Mesenchymal stem cell (in vitro differentiated cells and primary cell): Measurements from ENCODE around the gene PTPRD.

Source experiments
- DNase-seq: peaks from one replicate; pipeline ENCODE4 v3.0.0-alpha.2; 2013
- H2AFZ ChIP-seq: one replicate; pipeline ENCODE4 v1.6.1; 2013; ENCODE audit warnings: low read depth, mild to moderate bottlenecking, control low read depth, inconsistent platforms, low read length, moderate library complexity
- H2AK5ac ChIP-seq: 2 replicates; pipeline ENCODE4 v1.6.1; 2013; ENCODE audit warnings: low read length, moderate library complexity, mild to moderate bottlenecking, inconsistent platforms; ENCODE audit not compliant: severe bottlenecking
- H2BK120ac ChIP-seq: one replicate; pipeline ENCODE4 v1.6.1; 2013; ENCODE audit warnings: low read depth, mild to moderate bottlenecking, inconsistent platforms, low read length, moderate library complexity
- H2BK12ac ChIP-seq, 2 experiments: one replicate each; pipeline ENCODE4 v1.6.1; 2013; ENCODE audit warnings: inconsistent platforms in 2 of 2, low read length in 2 of 2, mild to moderate bottlenecking in 2 of 2, moderate library complexity in 2 of 2, control low read depth in 1 of 2
- H2BK15ac ChIP-seq: one replicate; pipeline ENCODE4 v1.6.1; 2013; ENCODE audit warnings: mild to moderate bottlenecking, low read depth, inconsistent platforms; ENCODE audit not compliant: poor library complexity, severe bottlenecking
- H2BK5ac ChIP-seq: 2 replicates; pipeline ENCODE4 v1.6.1; 2013; ENCODE audit warnings: low read depth, mild to moderate bottlenecking, low read length, control low read depth, inconsistent platforms; ENCODE audit not compliant: poor library complexity, severe bottlenecking
- H3K14ac ChIP-seq, 2 experiments: one replicate each; pipeline ENCODE4 v1.6.1; 2013; ENCODE audit warnings: inconsistent platforms in 2 of 2, low read length in 2 of 2, control low read depth in 1 of 2, mild to moderate bottlenecking in 1 of 2, moderate library complexity in 1 of 2
- H3K18ac ChIP-seq, 2 experiments: one replicate each; pipeline ENCODE4 v1.6.1; 2013; ENCODE audit warnings: inconsistent platforms in 2 of 2, low read length in 2 of 2, control low read depth in 1 of 2, low read depth in 1 of 2, mild to moderate bottlenecking in 1 of 2
- H3K23ac ChIP-seq, 2 experiments: one replicate each; pipeline ENCODE4 v1.6.1; 2013; ENCODE audit warnings: inconsistent platforms in 2 of 2, low read length in 2 of 2, mild to moderate bottlenecking in 2 of 2, moderate library complexity in 2 of 2, control low read depth in 1 of 2
- H3K27ac ChIP-seq: 2 replicates; pipeline ENCODE4 v1.5.1; 2013; ENCODE audit warnings: mild to moderate bottlenecking, moderate library complexity, low read length, control low read depth, inconsistent platforms; ENCODE audit not compliant: poor library complexity, severe bottlenecking
- H3K27me3 ChIP-seq, 2 experiments: 2 replicates each; pipeline versions ENCODE4 v1.6.1 to v1.7.0; 2013; ENCODE audit warnings: low read length in 2 of 2, mild to moderate bottlenecking in 2 of 2, moderate library complexity in 2 of 2, control low read depth in 1 of 2, inconsistent platforms in 1 of 2; ENCODE audit not compliant: control insufficient read depth in 1 of 2, insufficient read depth in 1 of 2
- H3K36me3 ChIP-seq, 2 experiments: 2 replicates each; pipeline versions ENCODE4 v1.6.1 to v1.7.0; 2013; ENCODE audit warnings: low read length in 2 of 2, control low read depth in 1 of 2, inconsistent platforms in 1 of 2, low read depth in 1 of 2, mild to moderate bottlenecking in 1 of 2; ENCODE audit not compliant: insufficient read depth in 2 of 2, control insufficient read depth in 1 of 2
- H3K4ac ChIP-seq, 2 experiments: one replicate each; pipeline ENCODE4 v1.6.1; 2013; ENCODE audit warnings: inconsistent platforms in 2 of 2, low read length in 2 of 2, mild to moderate bottlenecking in 2 of 2, moderate library complexity in 2 of 2, control low read depth in 1 of 2, low read depth in 1 of 2
- H3K4me1 ChIP-seq: 2 replicates; pipeline ENCODE4 v1.6.1; 2013; ENCODE audit warnings: low read depth, low read length, control low read depth; ENCODE audit not compliant: control insufficient read depth, insufficient read depth
- H3K4me2 ChIP-seq: 2 replicates; pipeline ENCODE4 v1.6.1; 2013; ENCODE audit warnings: low read length, mild to moderate bottlenecking, inconsistent platforms; ENCODE audit not compliant: poor library complexity, severe bottlenecking
- H3K4me3 ChIP-seq, 2 experiments: 2 replicates each; pipeline versions ENCODE4 v1.5.1 to v1.7.0; 2013; ENCODE audit warnings: low read length in 2 of 2, mild to moderate bottlenecking in 2 of 2, control low read depth in 1 of 2, low read depth in 1 of 2; ENCODE audit not compliant: insufficient read depth in 1 of 2
- H3K79me1 ChIP-seq: replicated peaks from 2 replicates; pipeline ENCODE4 v1.6.1; 2013; ENCODE audit warnings: mild to moderate bottlenecking, control low read depth, low read length, inconsistent platforms; ENCODE audit not compliant: poor library complexity, severe bottlenecking
- H3K9ac ChIP-seq: 2 replicates; pipeline ENCODE4 v1.7.0; 2013; ENCODE audit warnings: mild to moderate bottlenecking, low read length, moderate library complexity
- H3K9me3 ChIP-seq: 2 replicates; pipeline ENCODE4 v1.7.0; 2013; ENCODE audit warnings: mild to moderate bottlenecking, low read length; ENCODE audit not compliant: control insufficient read depth
- H4K8ac ChIP-seq: one replicate; pipeline ENCODE4 v1.6.1; 2013; ENCODE audit warnings: inconsistent platforms, mild to moderate bottlenecking, low read length, moderate library complexity
- H4K91ac ChIP-seq: one replicate; pipeline ENCODE4 v1.6.1; 2013; ENCODE audit warnings: mild to moderate bottlenecking, low read length, inconsistent platforms
- WGBS: methylation state at CpG from one replicate; pipeline ENCODE4 v1.1.7; 2013; ENCODE audit warnings: mixed read lengths; 5-methylcytosine and 5-hydroxymethylcytosine counted together

PTPRD gene

GRCh38 chr9:10204276-10204675 lies 408.5 kb downstream of the PTPRD start:
- DNase-seq, result no peak
- H3K23ac ChIP-seq, result no peak overlapping the region
- no peak overlapping the region for H2AK5ac ChIP-seq
- no peak overlapping the region for H2BK12ac ChIP-seq
- H3K9ac ChIP-seq, result no peak overlapping the region
- no peak overlapping the region for H3K4me3 ChIP-seq
- no peak overlapping the region for H2BK15ac ChIP-seq
- no peak overlapping the region for H4K8ac ChIP-seq
- H2BK5ac ChIP-seq, result no peak overlapping the region
- no peak overlapping the region for H3K4me2 ChIP-seq
- no peak overlapping the region for H4K91ac ChIP-seq
- H3K27me3 ChIP-seq, result no peaks in the 10 kb centered on the region
- no peaks in the 10 kb centered on the region for H3K4me1 ChIP-seq
- H3K9me3 ChIP-seq, result no peaks in the 10 kb centered on the region
- H3K79me1 ChIP-seq, result no peaks in the 10 kb centered on the region
- H3K18ac ChIP-seq, result no peak overlapping the region
- H3K4ac ChIP-seq, result no peak overlapping the region
- H3K36me3 ChIP-seq, result no peaks in the 10 kb centered on the region
- no peak overlapping the region for H3K14ac ChIP-seq
- H2AFZ ChIP-seq, result no peak overlapping the region
- H2BK120ac ChIP-seq, result no peak overlapping the region
- WGBS, result 100% methylated on average over 1 of the region's 1 CpG
- no peak overlapping the region for H3K27ac ChIP-seq

- no peak overlapping the region for H2BK12ac ChIP-seq
- no peak overlapping the region for H3K18ac ChIP-seq
- H2AK5ac ChIP-seq, result no peak overlapping the region
- no peaks in the 10 kb centered on the region for H3K4me1 ChIP-seq
- 90% methylated on average over 1 of the region's 1 CpG for WGBS
- no peak overlapping the region for H2BK5ac ChIP-seq
- no peaks in the 10 kb centered on the region for H3K9me3 ChIP-seq
- H4K8ac ChIP-seq, result no peak overlapping the region
- H4K91ac ChIP-seq, result no peak overlapping the region
- H2AFZ ChIP-seq, result no peak overlapping the region
- no peaks in the 10 kb centered on the region for H3K79me1 ChIP-seq
- H3K27me3 ChIP-seq, result no peaks in the 10 kb centered on the region
- H3K4me3 ChIP-seq, result no peak overlapping the region
- H3K4me2 ChIP-seq, result no peak overlapping the region
- no peak overlapping the region for H3K9ac ChIP-seq
- no peak for DNase-seq
- no peak overlapping the region for H2BK120ac ChIP-seq
- H3K4ac ChIP-seq, result no peak overlapping the region
- H3K27ac ChIP-seq, result no peak overlapping the region
- H3K14ac ChIP-seq, result no peak overlapping the region
- H2BK15ac ChIP-seq, result no peak overlapping the region
- H3K23ac ChIP-seq, result no peak overlapping the region
- H3K36me3 ChIP-seq, result no peaks in the 10 kb centered on the region
Measured at GRCh38 chr9:10173561-10173960, 439.2 kb downstream of the PTPRD start.

- H3K4me1 ChIP-seq, result no peaks in the 10 kb centered on the region
- no peaks in the 10 kb centered on the region for H3K9me3 ChIP-seq
- no peak overlapping the region for H3K14ac ChIP-seq
- H3K23ac ChIP-seq, result no peak overlapping the region
- no peak overlapping the region for H2AK5ac ChIP-seq
- no peak overlapping the region for H4K91ac ChIP-seq
- H3K4me2 ChIP-seq, result no peak overlapping the region
- H3K4me3 ChIP-seq, result no peak overlapping the region
- H3K27me3 ChIP-seq, result no peaks in the 10 kb centered on the region
- no peak overlapping the region for H2BK5ac ChIP-seq
- no peak overlapping the region for H3K4ac ChIP-seq
- H3K18ac ChIP-seq, result no peak overlapping the region
- H3K9ac ChIP-seq, result no peak overlapping the region
- H2AFZ ChIP-seq, result no peak overlapping the region
- DNase-seq, result no peak
- no peak overlapping the region for H2BK12ac ChIP-seq
- 81% methylated on average over 2 of the region's 2 CpGs for WGBS
- no peak overlapping the region for H2BK120ac ChIP-seq
- no peak overlapping the region for H3K27ac ChIP-seq
- H4K8ac ChIP-seq, result no peak overlapping the region
- no peak overlapping the region for H2BK15ac ChIP-seq
- H3K36me3 ChIP-seq, result no peaks in the 10 kb centered on the region
- no peaks in the 10 kb centered on the region for H3K79me1 ChIP-seq
Measured at GRCh38 chr9:10172476-10172875, 440.3 kb downstream of the PTPRD start.

DNA sequence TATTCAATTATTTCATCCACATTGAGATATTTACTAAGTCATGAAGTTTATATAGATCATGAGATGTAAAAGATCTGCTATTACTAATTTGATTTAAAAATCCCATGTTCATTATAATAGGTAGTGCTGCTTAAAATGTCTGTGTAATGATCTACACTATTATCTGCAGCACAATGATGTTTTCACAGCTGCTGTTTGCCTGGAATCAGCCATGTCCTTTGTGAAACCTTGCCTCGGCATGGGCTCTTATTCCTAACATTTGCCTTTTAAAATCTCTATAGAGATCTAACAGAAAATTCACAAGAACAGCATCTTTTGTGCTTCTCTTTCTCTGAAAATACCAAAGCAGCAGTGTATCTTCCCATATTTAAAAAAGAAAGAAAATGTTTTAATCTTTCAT lies 444.6 kb downstream of the PTPRD start:
- no peak overlapping the region for H2AK5ac ChIP-seq
- no peak overlapping the region for H3K4ac ChIP-seq
- H2BK5ac ChIP-seq, result no peak overlapping the region
- H3K4me3 ChIP-seq, result no peak overlapping the region
- no peak overlapping the region for H4K91ac ChIP-seq
- no peak overlapping the region for H2BK15ac ChIP-seq
- H3K27me3 ChIP-seq, result no peaks in the 10 kb centered on the region
- no peak overlapping the region for H3K18ac ChIP-seq
- WGBS, result 94% methylated on average over 1 of the region's 1 CpG
- no peak overlapping the region for H2BK120ac ChIP-seq
- H3K79me1 ChIP-seq, result no peaks in the 10 kb centered on the region
- no peak overlapping the region for H2AFZ ChIP-seq
- H3K23ac ChIP-seq, result no peak overlapping the region
- no peak overlapping the region for H4K8ac ChIP-seq
- no peak overlapping the region for H3K14ac ChIP-seq
- H3K9me3 ChIP-seq, result no peaks in the 10 kb centered on the region
- DNase-seq, result no peak
- no peak overlapping the region for H3K27ac ChIP-seq
- H3K4me1 ChIP-seq, result no peaks in the 10 kb centered on the region
- H2BK12ac ChIP-seq, result no peak overlapping the region
- no peak overlapping the region for H3K4me2 ChIP-seq
- no peaks in the 10 kb centered on the region for H3K36me3 ChIP-seq
- H3K9ac ChIP-seq, result no peak overlapping the region
